HG03520 (cell line): Measurements from ENCODE around the gene ASIC2.

ENCODE experiments used
- ATAC-seq: cut with Tn5 transposase; IDR thresholded peaks from one replicate; pipeline ENCODE4 v1.9.1; 2021; ENCODE audit warnings: mild to moderate bottlenecking, moderate library complexity; ENCODE audit not compliant: unreplicated experiment

Gene ASIC2

DNA sequence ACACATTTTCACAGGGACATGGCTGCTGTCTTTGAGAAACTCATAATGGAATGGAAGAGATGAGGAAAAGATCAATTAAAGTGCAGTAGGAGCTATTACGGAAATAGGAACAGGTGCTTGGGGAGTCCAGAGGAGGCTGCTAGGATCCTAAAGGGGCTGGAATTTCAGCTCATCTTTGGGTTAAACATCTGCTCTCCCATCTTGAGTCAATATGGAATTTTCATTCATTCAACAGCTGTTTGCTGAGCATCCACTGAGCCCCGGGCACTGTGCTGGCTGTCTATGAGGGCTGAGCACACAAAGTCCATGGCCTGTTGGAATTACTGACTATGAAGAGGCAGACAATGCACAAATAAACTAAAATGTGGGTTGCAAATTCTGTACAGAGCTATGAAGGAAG is 47.9 kb downstream of the ASIC2 start:
- ATAC-seq = no peak

DNA sequence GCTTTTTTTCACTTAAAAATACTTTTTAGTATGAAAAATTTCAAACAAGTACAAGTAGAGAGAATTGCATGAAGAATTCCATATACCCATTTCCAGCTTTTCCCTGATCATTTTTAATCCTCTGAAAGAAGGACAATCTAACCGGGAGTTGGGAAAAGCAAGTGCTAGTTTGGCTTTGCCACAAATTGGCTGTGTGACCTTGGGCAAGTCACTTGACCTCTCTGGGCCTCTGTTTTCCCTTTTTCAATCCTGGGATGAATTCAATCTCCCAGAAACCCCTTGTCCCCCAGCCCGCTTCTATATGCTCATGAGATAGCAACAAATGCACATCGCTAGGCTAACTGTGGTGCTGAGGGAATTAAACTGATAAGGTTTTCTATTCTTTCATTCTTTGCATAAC is 49.4 kb downstream of the ASIC2 start:
- ATAC-seq = no peak

GRCh38 chr17:33242375-33243124 is 50.5 kb downstream of the ASIC2 start:
- ATAC-seq = no peak

DNA sequence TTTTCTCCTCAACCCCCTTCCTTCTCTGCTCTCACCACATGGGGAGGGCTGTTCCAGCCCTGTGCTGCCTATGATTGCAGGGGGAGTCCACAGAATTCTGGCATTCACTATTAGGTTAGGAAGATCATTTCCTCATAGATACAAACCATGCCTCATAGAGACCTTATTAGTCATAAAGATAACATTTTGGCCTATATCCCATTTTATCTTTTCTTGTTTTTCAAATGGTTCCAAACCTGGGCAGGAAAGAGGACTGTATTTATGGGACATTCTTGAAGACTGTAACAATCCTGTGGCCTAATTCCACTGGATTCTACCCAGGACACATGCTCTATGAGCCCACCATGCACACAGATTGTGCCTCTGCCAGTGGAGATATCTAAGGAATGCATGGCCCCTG is 51.7 kb downstream of the ASIC2 start:
- ATAC-seq = no peak

- no peak for ATAC-seq
Measured at GRCh38 chr17:33240362-33240761, 52.7 kb downstream of the ASIC2 start.

- no peak for ATAC-seq
Measured at GRCh38 chr17:33239702-33240101, 53.4 kb downstream of the ASIC2 start.

- ATAC-seq = no peak
Measured at GRCh38 chr17:33234930-33235685, 58.0 kb downstream of the ASIC2 start.

GRCh38 chr17:33234233-33234632 is 58.9 kb downstream of the ASIC2 start:
- no peak for ATAC-seq

DNA sequence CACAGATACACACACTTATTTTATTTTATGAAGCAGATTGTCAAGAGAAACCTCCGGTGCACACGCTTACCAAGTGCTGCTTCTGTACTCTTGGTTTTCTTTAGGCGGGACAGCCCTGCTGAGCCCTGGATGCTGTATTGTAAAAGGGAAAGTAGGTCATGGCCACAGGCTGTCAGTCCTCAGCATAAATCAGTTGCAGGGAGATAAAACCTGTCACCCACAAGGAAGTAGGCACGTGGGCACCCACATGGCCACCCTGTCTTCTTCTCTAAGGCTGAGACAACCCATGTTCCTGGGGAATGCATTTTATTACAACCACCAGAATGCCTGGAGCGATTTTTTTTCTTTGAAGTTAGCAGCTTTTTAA is 59.3 kb downstream of the ASIC2 start:
- ATAC-seq = no peak

- ATAC-seq = no peak
Measured at GRCh38 chr17:33229499-33229898, 63.6 kb downstream of the ASIC2 start.

DNA sequence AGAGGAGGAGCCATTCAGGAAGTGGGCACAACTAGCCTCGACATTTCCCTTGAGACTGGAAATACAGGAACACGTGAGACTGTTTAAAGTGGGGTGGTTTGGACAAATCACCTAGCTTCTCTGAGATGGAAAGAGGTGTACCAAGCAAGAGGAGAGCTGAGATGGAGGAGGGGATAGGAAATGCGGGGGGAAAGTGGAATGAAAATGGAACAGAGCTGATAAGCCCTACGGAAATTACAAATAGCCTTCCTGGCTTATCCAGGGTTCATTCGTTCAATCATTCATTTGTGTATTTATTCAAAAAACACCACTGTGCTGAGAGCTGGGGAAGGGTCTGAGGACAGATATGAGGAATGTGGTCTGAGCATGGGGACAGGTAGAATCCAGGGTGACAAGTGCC is 64.1 kb downstream of the ASIC2 start:
- no peak for ATAC-seq

DNA sequence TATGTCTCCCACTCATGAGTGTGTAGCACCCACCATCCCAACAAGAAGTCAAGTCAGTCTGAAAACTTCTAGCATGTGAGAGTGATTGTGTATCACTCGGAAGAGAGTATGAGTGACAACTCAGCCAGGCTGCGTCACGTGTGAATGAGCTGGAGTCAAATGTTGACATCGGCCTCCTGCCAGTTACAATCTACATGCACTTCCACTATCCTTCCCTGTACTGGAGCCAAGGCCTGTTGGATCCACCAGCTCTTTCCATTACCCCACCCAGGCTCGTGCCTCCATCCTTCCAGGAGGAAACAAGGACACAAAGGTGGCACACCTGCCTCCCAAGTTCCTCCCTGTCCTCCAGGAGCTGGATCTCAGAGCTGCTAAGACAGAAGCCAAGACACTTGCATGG is 64.5 kb downstream of the ASIC2 start:
- no peak for ATAC-seq

DNA sequence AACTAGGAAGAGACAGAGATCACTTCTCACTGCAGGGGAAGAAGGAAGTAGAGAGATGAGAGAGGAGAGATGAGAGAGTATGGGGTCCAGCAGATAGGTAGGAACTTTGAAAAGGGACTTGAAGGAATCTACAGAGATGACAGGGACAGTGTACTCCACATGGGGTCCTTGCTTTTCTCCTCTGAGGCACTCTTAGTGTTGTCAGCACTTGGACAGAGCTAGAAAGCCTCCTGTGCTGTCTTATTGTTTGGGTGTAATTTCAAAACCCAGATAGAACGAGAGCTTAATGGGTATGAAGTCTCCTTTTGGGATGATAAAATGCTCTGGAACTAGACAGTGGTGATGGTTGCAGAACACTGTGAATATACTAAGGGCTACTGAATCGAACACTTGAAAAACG is 65.2 kb downstream of the ASIC2 start:
- ATAC-seq = no peak

- ATAC-seq = no peak
Measured at GRCh38 chr17:33225994-33226393, 67.1 kb downstream of the ASIC2 start.

- no peak for ATAC-seq
Measured at GRCh38 chr17:33225509-33225908, 67.6 kb downstream of the ASIC2 start.

GRCh38 chr17:33220036-33220435 is 73.1 kb downstream of the ASIC2 start:
- ATAC-seq = no peak

- no peak for ATAC-seq
Measured at GRCh38 chr17:33218698-33219601, 74.1 kb downstream of the ASIC2 start.

- no peak for ATAC-seq
Measured at GRCh38 chr17:33217891-33218290, 75.2 kb downstream of the ASIC2 start.

- no peak for ATAC-seq
Measured at GRCh38 chr17:33214996-33215395, 78.1 kb downstream of the ASIC2 start.

GRCh38 chr17:33210285-33210684 is 82.8 kb downstream of the ASIC2 start:
- no peak for ATAC-seq

DNA sequence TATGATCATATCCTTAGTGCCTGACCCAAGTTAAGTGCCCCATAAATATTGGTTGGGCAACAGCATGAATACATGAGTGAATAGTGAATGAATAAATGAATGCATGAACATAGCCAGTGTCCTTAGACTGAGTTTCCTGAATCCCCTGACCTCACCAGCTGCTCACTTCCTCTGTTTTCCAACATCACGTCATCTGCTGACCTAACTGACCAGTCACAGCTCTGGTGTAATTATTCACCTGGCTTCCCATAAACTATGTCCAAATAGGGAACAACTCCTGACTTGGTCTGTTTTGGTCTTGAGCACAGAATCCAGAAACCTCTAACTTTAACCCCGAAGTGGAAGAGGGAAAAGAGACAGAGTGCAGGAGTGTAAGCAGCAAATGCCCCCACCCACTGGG is 83.4 kb downstream of the ASIC2 start:
- ATAC-seq = no peak

- no peak for ATAC-seq
Measured at GRCh38 chr17:33207231-33207630, 85.9 kb downstream of the ASIC2 start.
